ENCODE results near the gene KCNJ1.

KCNJ1 gene

GRCh38 chr11:128825050-128825784 is 41.9 kb downstream of the KCNJ1 start:
- no peak overlapping the region for H3K4me3 ChIP-seq (ENCODE audit: low read length)
- no peak overlapping the region for H3K9ac ChIP-seq (ENCODE audit: low read length)
- peaks cover 9% of the 10 kb centered on the region for H3K27me3 ChIP-seq (ENCODE audit: control insufficient read depth, insufficient read depth, low read length)
- H3K27ac ChIP-seq (ENCODE audit: low read length), result no peak overlapping the region
- no peaks in the 10 kb centered on the region for H3K4me1 ChIP-seq (ENCODE audit: control insufficient read depth, low read depth, low read length)
- no peaks in the 10 kb centered on the region for H3K36me3 ChIP-seq (ENCODE audit: control insufficient read depth, low read depth, low read length)
- no peaks in the 10 kb centered on the region for H3K9me3 ChIP-seq (ENCODE audit: control insufficient read depth, low read depth, low read length)

GRCh38 chr11:128824191-128825049 is 42.7 kb downstream of the KCNJ1 start:
- H3K4me3 ChIP-seq (ENCODE audit: low read length), result no peak overlapping the region
- H3K9me3 ChIP-seq (ENCODE audit: control insufficient read depth, low read depth, low read length), result no peaks in the 10 kb centered on the region
- H3K27me3 ChIP-seq (ENCODE audit: control insufficient read depth, insufficient read depth, low read length), result peaks cover 9% of the 10 kb centered on the region
- no peak overlapping the region for H3K27ac ChIP-seq (ENCODE audit: low read length)
- H3K9ac ChIP-seq (ENCODE audit: low read length), result no peak overlapping the region
- no peaks in the 10 kb centered on the region for H3K36me3 ChIP-seq (ENCODE audit: control insufficient read depth, low read depth, low read length)
- no peaks in the 10 kb centered on the region for H3K4me1 ChIP-seq (ENCODE audit: control insufficient read depth, low read depth, low read length)

- no peaks in the 10 kb centered on the region for H3K4me1 ChIP-seq (ENCODE audit: control insufficient read depth, low read depth, low read length)
- H3K9ac ChIP-seq (ENCODE audit: low read length), result no peak overlapping the region
- peaks cover 9% of the 10 kb centered on the region for H3K27me3 ChIP-seq (ENCODE audit: control insufficient read depth, insufficient read depth, low read length)
- no peak overlapping the region for H3K4me3 ChIP-seq (ENCODE audit: low read length)
- no peaks in the 10 kb centered on the region for H3K36me3 ChIP-seq (ENCODE audit: control insufficient read depth, low read depth, low read length)
- no peaks in the 10 kb centered on the region for H3K9me3 ChIP-seq (ENCODE audit: control insufficient read depth, low read depth, low read length)
- no peak overlapping the region for H3K27ac ChIP-seq (ENCODE audit: low read length)
These were observed 43.3 kb downstream of the KCNJ1 start for GRCh38 chr11:128823753-128824152.

GRCh38 chr11:128822130-128822529 is 45.0 kb downstream of the KCNJ1 start:
- H3K9me3 ChIP-seq (ENCODE audit: control insufficient read depth, low read depth, low read length), result no peaks in the 10 kb centered on the region
- H3K9ac ChIP-seq (ENCODE audit: low read length), result no peak overlapping the region
- no peak overlapping the region for H3K27ac ChIP-seq (ENCODE audit: low read length)
- H3K4me3 ChIP-seq (ENCODE audit: low read length), result no peak overlapping the region
- H3K36me3 ChIP-seq (ENCODE audit: control insufficient read depth, low read depth, low read length), result no peaks in the 10 kb centered on the region
- peaks cover 9% of the 10 kb centered on the region for H3K27me3 ChIP-seq (ENCODE audit: control insufficient read depth, insufficient read depth, low read length)
- no peaks in the 10 kb centered on the region for H3K4me1 ChIP-seq (ENCODE audit: control insufficient read depth, low read depth, low read length)

GRCh38 chr11:128821556-128821955 is 45.5 kb downstream of the KCNJ1 start:
- peaks cover 9% of the 10 kb centered on the region for H3K27me3 ChIP-seq (ENCODE audit: control insufficient read depth, insufficient read depth, low read length)
- H3K36me3 ChIP-seq (ENCODE audit: control insufficient read depth, low read depth, low read length), result no peaks in the 10 kb centered on the region
- H3K9ac ChIP-seq (ENCODE audit: low read length), result no peak overlapping the region
- no peaks in the 10 kb centered on the region for H3K4me1 ChIP-seq (ENCODE audit: control insufficient read depth, low read depth, low read length)
- H3K27ac ChIP-seq (ENCODE audit: low read length), result no peak overlapping the region
- no peak overlapping the region for H3K4me3 ChIP-seq (ENCODE audit: low read length)
- no peaks in the 10 kb centered on the region for H3K9me3 ChIP-seq (ENCODE audit: control insufficient read depth, low read depth, low read length)

GRCh38 chr11:128819198-128819597 is 47.9 kb downstream of the KCNJ1 start:
- peaks cover 9% of the 10 kb centered on the region for H3K27me3 ChIP-seq (ENCODE audit: control insufficient read depth, insufficient read depth, low read length)
- H3K36me3 ChIP-seq (ENCODE audit: control insufficient read depth, low read depth, low read length), result no peaks in the 10 kb centered on the region
- no peak overlapping the region for H3K27ac ChIP-seq (ENCODE audit: low read length)
- H3K9me3 ChIP-seq (ENCODE audit: control insufficient read depth, low read depth, low read length), result no peaks in the 10 kb centered on the region
- no peak overlapping the region for H3K4me3 ChIP-seq (ENCODE audit: low read length)
- peaks cover 12% of the 10 kb centered on the region for H3K4me1 ChIP-seq (ENCODE audit: control insufficient read depth, low read depth, low read length)
- H3K9ac ChIP-seq (ENCODE audit: low read length), result no peak overlapping the region

GRCh38 chr11:128814856-128815705 is 52.0 kb downstream of the KCNJ1 start:
- Histone ChIP-seq H3K9me3 (ENCODE audit: control insufficient read depth, low read depth, low read length) (no peaks in the 10 kb centered on the region), H3K27me3 (ENCODE audit: control insufficient read depth, insufficient read depth, low read length) (no peaks in the 10 kb centered on the region), H3K4me1 (ENCODE audit: control insufficient read depth, low read depth, low read length) (peaks cover 12% of the 10 kb centered on the region), H3K36me3 (ENCODE audit: control insufficient read depth, low read depth, low read length) (no peaks in the 10 kb centered on the region), H3K4me3 (ENCODE audit: low read length) (peak overlapping the region; percentile 46), H3K27ac (ENCODE audit: low read length) (no peak overlapping the region), H3K9ac (ENCODE audit: low read length) (no peak overlapping the region)

- Histone ChIP-seq H3K27ac (ENCODE audit: low read length) (no peak overlapping the region), H3K4me1 (ENCODE audit: control insufficient read depth, low read depth, low read length) (peaks cover 12% of the 10 kb centered on the region), H3K4me3 (ENCODE audit: low read length) (no peak overlapping the region), H3K9me3 (ENCODE audit: control insufficient read depth, low read depth, low read length) (no peaks in the 10 kb centered on the region), H3K36me3 (ENCODE audit: control insufficient read depth, low read depth, low read length) (no peaks in the 10 kb centered on the region), H3K27me3 (ENCODE audit: control insufficient read depth, insufficient read depth, low read length) (no peaks in the 10 kb centered on the region), H3K9ac (ENCODE audit: low read length) (no peak overlapping the region)
These were observed 53.4 kb downstream of the KCNJ1 start for GRCh38 chr11:128813729-128814128.

- H3K36me3 ChIP-seq (ENCODE audit: control insufficient read depth, low read depth, low read length), result no peaks in the 10 kb centered on the region
These were observed 56.1 kb downstream of the KCNJ1 start for GRCh38 chr11:128810784-128811514.

GRCh38 chr11:128809128-128809527 is 58.0 kb downstream of the KCNJ1 start:
- Histone ChIP-seq H3K27me3 (ENCODE audit: control insufficient read depth, insufficient read depth, low read length) (no peaks in the 10 kb centered on the region), H3K36me3 (ENCODE audit: control insufficient read depth, low read depth, low read length) (no peaks in the 10 kb centered on the region), H3K4me1 (ENCODE audit: control insufficient read depth, low read depth, low read length) (no peaks in the 10 kb centered on the region), H3K9me3 (ENCODE audit: control insufficient read depth, low read depth, low read length) (no peaks in the 10 kb centered on the region), H3K4me3 (ENCODE audit: low read length) (no peak overlapping the region), H3K27ac (ENCODE audit: low read length) (no peak overlapping the region), H3K9ac (ENCODE audit: low read length) (no peak overlapping the region)

More at GRCh38 chr11:128810784-128811514, 56.1 kb downstream of the KCNJ1 start:
- no peaks in the 10 kb centered on the region for H3K9me3 ChIP-seq (ENCODE audit: control insufficient read depth, low read depth, low read length)
- H3K4me3 ChIP-seq (ENCODE audit: low read length), result no peak overlapping the region
- H3K9ac ChIP-seq (ENCODE audit: low read length), result no peak overlapping the region
- H3K4me1 ChIP-seq (ENCODE audit: control insufficient read depth, low read depth, low read length), result peaks cover 11% of the 10 kb centered on the region
- H3K27ac ChIP-seq (ENCODE audit: low read length), result no peak overlapping the region
- no peaks in the 10 kb centered on the region for H3K27me3 ChIP-seq (ENCODE audit: control insufficient read depth, insufficient read depth, low read length)

- H3K4me3 ChIP-seq (ENCODE audit: low read length), result no peak overlapping the region
- no peak overlapping the region for H3K9ac ChIP-seq (ENCODE audit: low read length)
- no peak overlapping the region for H3K27ac ChIP-seq (ENCODE audit: low read length)
- no peaks in the 10 kb centered on the region for H3K9me3 ChIP-seq (ENCODE audit: control insufficient read depth, low read depth, low read length)
- no peaks in the 10 kb centered on the region for H3K27me3 ChIP-seq (ENCODE audit: control insufficient read depth, insufficient read depth, low read length)
- H3K4me1 ChIP-seq (ENCODE audit: control insufficient read depth, low read depth, low read length), result no peaks in the 10 kb centered on the region
- H3K36me3 ChIP-seq (ENCODE audit: control insufficient read depth, low read depth, low read length), result no peaks in the 10 kb centered on the region
These were observed 59.2 kb downstream of the KCNJ1 start for GRCh38 chr11:128807909-128808308.

Data from iPS-18a (cell line).